ENCODE data around the gene AMBN.

AMBN gene

GRCh38 chr4:70629469-70630090 lies 37.5 kb downstream of the AMBN start:
- TF ChIP-seq EZH2phosphoT487 (conservative IDR thresholded peaks at IDR 0.05; ENCODE audit: low read length), result no peak
- no peak for TF ChIP-seq CTCF (IDR thresholded peaks at IDR 0.05; ENCODE audit: insufficient read depth, low read length, poor library complexity, severe bottlenecking)
- no peak overlapping the region for H3K4me3 ChIP-seq (ENCODE audit: insufficient read depth, low read length, poor library complexity, severe bottlenecking)

GRCh38 chr4:70630162-70630561 lies 38.1 kb downstream of the AMBN start:
- no peak overlapping the region for H2AFZ ChIP-seq (ENCODE audit: low read depth, low read length, severe bottlenecking)
- no peaks in the 10 kb centered on the region for H3K9me3 ChIP-seq (ENCODE audit: insufficient read depth, low read length)
- no peaks in the 10 kb centered on the region for H4K20me1 ChIP-seq (ENCODE audit: low read depth, low read length)
- no peaks in the 10 kb centered on the region for H3K27me3 ChIP-seq (ENCODE audit: low read length)
- H3K9ac ChIP-seq (ENCODE audit: low read length), result no peak overlapping the region
- H3F3A ChIP-seq (ENCODE audit: insufficient read depth), result no peaks in the 10 kb centered on the region
- no peak for TF ChIP-seq CTCF (IDR thresholded peaks at IDR 0.05; ENCODE audit: insufficient read depth, low read length, poor library complexity, severe bottlenecking)
- TF ChIP-seq EZH2phosphoT487 (conservative IDR thresholded peaks at IDR 0.05; ENCODE audit: low read length), result no peak
- no peak overlapping the region for H3K4me3 ChIP-seq (ENCODE audit: insufficient read depth, low read length, poor library complexity, severe bottlenecking)
- no peaks in the 10 kb centered on the region for H3K9me2 ChIP-seq (replicated peaks; ENCODE audit: insufficient read depth, low read length)
- no peaks in the 10 kb centered on the region for H3K36me3 ChIP-seq (ENCODE audit: low read length)
- H3K4me2 ChIP-seq (ENCODE audit: low read depth, low read length, poor library complexity, severe bottlenecking), result no peak overlapping the region
- H3K27ac ChIP-seq (ENCODE audit: low read depth, low read length), result no peak overlapping the region
- H3K79me2 ChIP-seq (ENCODE audit: insufficient read depth, low read length), result no peaks in the 10 kb centered on the region

More at GRCh38 chr4:70629469-70630090, 37.5 kb downstream of the AMBN start:
- Histone ChIP-seq H3K27ac (ENCODE audit: low read depth, low read length) (no peak overlapping the region), H3K9ac (ENCODE audit: low read length) (no peak overlapping the region), H2AFZ (ENCODE audit: low read depth, low read length, severe bottlenecking) (no peak overlapping the region), H3K9me3 (ENCODE audit: insufficient read depth, low read length) (no peaks in the 10 kb centered on the region), H3K9me2 (replicated peaks; ENCODE audit: insufficient read depth, low read length) (no peaks in the 10 kb centered on the region), H4K20me1 (ENCODE audit: low read depth, low read length) (no peaks in the 10 kb centered on the region), H3F3A (ENCODE audit: insufficient read depth) (no peaks in the 10 kb centered on the region), H3K36me3 (ENCODE audit: low read length) (no peaks in the 10 kb centered on the region), H3K27me3 (ENCODE audit: low read length) (no peaks in the 10 kb centered on the region), H3K79me2 (ENCODE audit: insufficient read depth, low read length) (no peaks in the 10 kb centered on the region), H3K4me2 (ENCODE audit: low read depth, low read length, poor library complexity, severe bottlenecking) (no peak overlapping the region)

- no peaks in the 10 kb centered on the region for H3K9me3 ChIP-seq (ENCODE audit: insufficient read depth, low read length)
- no peaks in the 10 kb centered on the region for H3K27me3 ChIP-seq (ENCODE audit: low read length)
- H3K9ac ChIP-seq (ENCODE audit: low read length), result no peak overlapping the region
- no peak overlapping the region for H3K27ac ChIP-seq (ENCODE audit: low read depth, low read length)
- H2AFZ ChIP-seq (ENCODE audit: low read depth, low read length, severe bottlenecking), result no peak overlapping the region
- no peak for TF ChIP-seq CTCF (IDR thresholded peaks at IDR 0.05; ENCODE audit: insufficient read depth, low read length, poor library complexity, severe bottlenecking)
- no peak for TF ChIP-seq EZH2phosphoT487 (conservative IDR thresholded peaks at IDR 0.05; ENCODE audit: low read length)
- no peaks in the 10 kb centered on the region for H3K9me2 ChIP-seq (replicated peaks; ENCODE audit: insufficient read depth, low read length)
- no peaks in the 10 kb centered on the region for H3F3A ChIP-seq (ENCODE audit: insufficient read depth)
- no peaks in the 10 kb centered on the region for H4K20me1 ChIP-seq (ENCODE audit: low read depth, low read length)
- no peaks in the 10 kb centered on the region for H3K36me3 ChIP-seq (ENCODE audit: low read length)
- H3K4me3 ChIP-seq (ENCODE audit: insufficient read depth, low read length, poor library complexity, severe bottlenecking), result no peak overlapping the region
- no peak overlapping the region for H3K4me2 ChIP-seq (ENCODE audit: low read depth, low read length, poor library complexity, severe bottlenecking)
- H3K79me2 ChIP-seq (ENCODE audit: insufficient read depth, low read length), result no peaks in the 10 kb centered on the region
Measured at GRCh38 chr4:70632028-70632427, 40.0 kb downstream of the AMBN start.
